GM18505 (cell line): ENCODE results near the gene ATP6V1F.

ENCODE experiments used
- ATAC-seq: cut with Tn5 transposase; IDR thresholded peaks from one replicate; pipeline ENCODE4 v1.9.1; 2021; ENCODE audit not compliant: unreplicated experiment
- POLR2A ChIP-seq: IDR thresholded peaks from 4 replicates; pipeline ENCODE4 v1.6.1; 2011; ENCODE audit warnings: borderline replicate concordance; ENCODE audit not compliant: insufficient read depth, insufficient read length; ENCODE audit errors: extremely low read depth

ATP6V1F gene

GRCh38 chr7:128831994-128832879 lies 30.4 kb upstream of the ATP6V1F start:
- ATAC-seq, result no peak
- no peak for TF ChIP-seq POLR2A

GRCh38 chr7:128832880-128833147 lies 29.8 kb upstream of the ATP6V1F start:
- no peak for ATAC-seq
- TF ChIP-seq POLR2A, result no peak

GRCh38 chr7:128833148-128833945 lies 29.3 kb upstream of the ATP6V1F start:
- no peak for TF ChIP-seq POLR2A
- ATAC-seq, result no peak

- ATAC-seq, result no peak
- no peak for TF ChIP-seq POLR2A
Measured at GRCh38 chr7:128833946-128834325, 28.7 kb upstream of the ATP6V1F start.

GRCh38 chr7:128835231-128835751 lies 27.4 kb upstream of the ATP6V1F start:
- no peak for TF ChIP-seq POLR2A
- no peak for ATAC-seq

- no peak for TF ChIP-seq POLR2A
- no peak for ATAC-seq
Measured at GRCh38 chr7:128835790-128836641, 26.6 kb upstream of the ATP6V1F start.

GRCh38 chr7:128836729-128837348 lies 25.8 kb upstream of the ATP6V1F start:
- no peak for ATAC-seq
- TF ChIP-seq POLR2A, result no peak

- no peak for TF ChIP-seq POLR2A
- ATAC-seq, result no peak
Measured at GRCh38 chr7:128837521-128837921, 25.1 kb upstream of the ATP6V1F start.

GRCh38 chr7:128838109-128838779 lies 24.4 kb upstream of the ATP6V1F start:
- no peak for ATAC-seq
- no peak for TF ChIP-seq POLR2A

- TF ChIP-seq POLR2A, result no peak
- ATAC-seq, result no peak
Measured at GRCh38 chr7:128838981-128839731, 23.5 kb upstream of the ATP6V1F start.

- no peak for TF ChIP-seq POLR2A
- ATAC-seq, result no peak
Measured at GRCh38 chr7:128839751-128840177, 22.9 kb upstream of the ATP6V1F start.
